GM12801 (cell line): ENCODE measurements around the gene AADACL4.

Source experiments
- CTCF ChIP-seq: IDR thresholded peaks from one replicate; pipeline ENCODE4 v1.5.1; 2011; ENCODE audit warnings: control low read depth; ENCODE audit not compliant: insufficient read length; ENCODE audit errors: extremely low read depth

AADACL4 gene

GRCh38 chr1:12599657-12600056, 44.2 kb upstream of the AADACL4 start:
- TF ChIP-seq CTCF, result no peak

- no peak for TF ChIP-seq CTCF
Observed at GRCh38 chr1:12600335-12600734, 43.5 kb upstream of the AADACL4 start.

- no peak for TF ChIP-seq CTCF
Observed at GRCh38 chr1:12600880-12601633, 42.8 kb upstream of the AADACL4 start.

- no peak for TF ChIP-seq CTCF
Observed at GRCh38 chr1:12601700-12602658, 41.9 kb upstream of the AADACL4 start.

- TF ChIP-seq CTCF, result no peak
Observed at GRCh38 chr1:12602659-12603024, 41.2 kb upstream of the AADACL4 start.

- TF ChIP-seq CTCF, result no peak
Observed at GRCh38 chr1:12603224-12603623, 40.7 kb upstream of the AADACL4 start.

- no peak for TF ChIP-seq CTCF
Observed at GRCh38 chr1:12604114-12604874, 39.6 kb upstream of the AADACL4 start.
